Psoas muscle (tissue), 8 donors: ENCODE data around the gene LPIN1. TPM values are rescaled to one million over a fixed set of nuclear protein-coding genes. Genes with fewer than 3 reads are reported as not detected.
A peak's percentile ranks its signal among the peaks of the same experiment; 100 is the strongest.

Experiments used
- ATAC-seq, 4 donors: fragments of 200-7000 bp; cut with Tn5 transposase; one replicate each; pipeline ENCODE4 v1.9.1; 2020; ENCODE audit warnings: moderate library complexity in 3 of 4, mild to moderate bottlenecking in 2 of 4
- DNase-seq, 2 donors: peaks; one replicate each; pipeline ENCODE4 v3.0.0-alpha.2; 2020
- H3K27ac ChIP-seq: fragments of 200-600 bp; one replicate; pipeline ENCODE4 v1.8.0; 2022
- H3K27me3 ChIP-seq, 3 donors: fragments of 200-600 bp in 1 of 3; one replicate each; pipeline versions ENCODE4 v1.6.1 to v1.8.0; 2013 to 2022; ENCODE audit warnings: low read length in 2 of 3, mild to moderate bottlenecking in 2 of 3, moderate library complexity in 1 of 3; ENCODE audit not compliant: insufficient read depth in 3 of 3
- H3K36me3 ChIP-seq, 2 donors: fragments of 200-600 bp in 1 of 2; one replicate each; pipeline versions ENCODE4 v1.6.1 to v1.8.0; 2013 to 2022; ENCODE audit warnings: low read depth in 1 of 2, mild to moderate bottlenecking in 1 of 2, moderate library complexity in 1 of 2; ENCODE audit not compliant: insufficient read depth in 1 of 2
- H3K4me1 ChIP-seq: fragments of 200-600 bp; one replicate; pipeline ENCODE4 v1.8.0; 2022
- H3K4me3 ChIP-seq: fragments of 200-600 bp; one replicate; pipeline ENCODE4 v1.8.0; 2022; ENCODE audit warnings: mild to moderate bottlenecking
- H3K9me3 ChIP-seq: fragments of 200-600 bp; one replicate; pipeline ENCODE4 v1.8.0; 2022
- WGBS, 3 donors: extraction: QIAGEN DNeasy Blood & Tissue Kit; methylation state at CpG; one replicate each; pipeline versions ENCODE4 v1.1.6 to v1.1.7; 2013; 5-methylcytosine and 5-hydroxymethylcytosine counted together
- intact Hi-C, 2 donors: fragments of 100-400 bp; cut with DNase I; formaldehyde crosslinking; loops; one replicate each; pipeline versions ENCODE4 v1.11.0 to v1.14.2; 2022
- polyA plus RNA-seq, 3 donors: library from polyadenylated mRNA; stranded (reverse); fragments of 200-250 nt; gene quantifications; one replicate each; pipeline ENCODE4 v1.2.3, GENCODE V29; 2013
- total RNA-seq, 4 donors: library from RNA; stranded (reverse); fragmentation: NEBNext Ultra II Directional in 2 of 4; extraction: Animal tissue kit (Norgen Biotek cat#: 25700) in 2 of 4; gene quantifications; one replicate each; pipeline versions ENCODE4 v1.2.1 to v1.2.4, GENCODE V29; 2021 to 2023
- TF ChIP-seq, protein P1 (sequence below): fragments of 200-600 bp; IDR thresholded peaks from one replicate; pipeline ENCODE4 v1.8.0; 2022; ENCODE audit warnings: antibody characterized with exemption
- donor health status: healthy with polysubstance abuse.
- donor health status: DM: no; HTN: no; CAD: no; lungs with moderate emphysema.
- donor health status: Bipolar disorder and iron deficiency.
- donor health status: healthy.
- donor health status: DM: yes; HTN: yes; CAD: no.
- donor health status: DM: no; HTN: no; CAD: no.
- donor health status: DM: no; HTN: no; CAD: no.
- donor health status: DM: yes; HTN: yes; CAD: no.

LPIN1 gene
- total and polyA plus RNA-seq, 7 donors: 82.0 to 382 (median 146) TPM

DNA sequence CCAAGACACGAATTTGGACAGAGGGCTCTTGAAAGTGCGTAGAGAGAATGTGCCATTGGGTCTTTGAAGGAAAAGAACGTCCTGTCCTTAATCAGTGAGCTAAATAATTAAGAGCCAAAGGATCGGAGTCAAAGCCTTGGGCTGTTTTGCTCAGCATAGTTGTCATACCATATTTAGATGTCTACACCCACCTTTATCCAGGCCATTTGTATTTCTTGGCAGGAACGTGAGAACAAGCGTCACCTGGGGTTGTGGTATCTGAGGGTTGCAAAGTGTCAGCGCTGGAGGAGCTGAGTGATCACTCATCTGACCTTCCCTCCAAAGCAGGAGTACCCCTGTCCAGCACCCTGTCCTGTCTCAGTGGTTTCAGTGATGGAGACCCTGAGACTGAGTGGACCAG, 4.5 kb downstream of the LPIN1 start:
- TF ChIP-seq, protein P1, sequence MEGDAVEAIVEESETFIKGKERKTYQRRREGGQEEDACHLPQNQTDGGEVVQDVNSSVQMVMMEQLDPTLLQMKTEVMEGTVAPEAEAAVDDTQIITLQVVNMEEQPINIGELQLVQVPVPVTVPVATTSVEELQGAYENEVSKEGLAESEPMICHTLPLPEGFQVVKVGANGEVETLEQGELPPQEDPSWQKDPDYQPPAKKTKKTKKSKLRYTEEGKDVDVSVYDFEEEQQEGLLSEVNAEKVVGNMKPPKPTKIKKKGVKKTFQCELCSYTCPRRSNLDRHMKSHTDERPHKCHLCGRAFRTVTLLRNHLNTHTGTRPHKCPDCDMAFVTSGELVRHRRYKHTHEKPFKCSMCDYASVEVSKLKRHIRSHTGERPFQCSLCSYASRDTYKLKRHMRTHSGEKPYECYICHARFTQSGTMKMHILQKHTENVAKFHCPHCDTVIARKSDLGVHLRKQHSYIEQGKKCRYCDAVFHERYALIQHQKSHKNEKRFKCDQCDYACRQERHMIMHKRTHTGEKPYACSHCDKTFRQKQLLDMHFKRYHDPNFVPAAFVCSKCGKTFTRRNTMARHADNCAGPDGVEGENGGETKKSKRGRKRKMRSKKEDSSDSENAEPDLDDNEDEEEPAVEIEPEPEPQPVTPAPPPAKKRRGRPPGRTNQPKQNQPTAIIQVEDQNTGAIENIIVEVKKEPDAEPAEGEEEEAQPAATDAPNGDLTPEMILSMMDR: no peak
- ATAC-seq (peak; percentile 21 to 51 (median 34)), DNase-seq (no peak)
- H3K4me1 ChIP-seq: peaks cover 81% of the 10 kb centered on the region
- H3K4me3 ChIP-seq: peak overlapping the region; percentile 1
- H3K36me3 ChIP-seq: no peaks in the 10 kb centered on the region
- H3K9me3 ChIP-seq: no peaks in the 10 kb centered on the region
- intact Hi-C loops: no loop called here
- WGBS, 3 donors: 25 to 54% (median 38%) methylated on average over 7 of the region's 7 CpGs
- no peaks in the 10 kb centered on the region for H3K27me3 ChIP-seq
- peak overlapping the region; percentile 87 for H3K27ac ChIP-seq

DNA sequence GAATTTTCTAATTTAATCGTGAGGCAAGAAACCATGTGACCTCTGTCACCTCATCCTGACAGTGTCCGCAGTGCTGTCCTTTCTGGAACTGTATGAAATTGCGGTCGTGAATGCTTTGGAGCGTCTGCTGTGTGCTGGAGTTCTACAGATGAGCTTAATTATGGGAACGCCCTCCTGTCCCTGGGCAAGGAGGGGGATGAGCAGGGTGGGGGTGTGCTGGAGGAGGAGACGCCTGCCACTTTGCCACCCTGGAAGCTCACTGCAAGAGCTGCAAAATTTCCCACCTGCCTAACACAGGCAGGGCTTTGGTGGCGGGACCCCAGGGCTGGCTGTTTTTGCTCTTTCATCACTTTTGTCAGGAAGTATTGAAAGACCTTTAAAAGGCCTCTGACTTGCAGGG, 6.5 kb downstream of the LPIN1 start:
- TF ChIP-seq, protein P1: no peak
- WGBS, 3 donors: 33 to 66% (median 50%) methylated on average over 8 of the region's 8 CpGs
- H3K9me3 ChIP-seq: no peaks in the 10 kb centered on the region
- DNase-seq (no peak), ATAC-seq (no peak)
- no peaks in the 10 kb centered on the region for H3K27me3 ChIP-seq
- no peak overlapping the region for H3K4me3 ChIP-seq
- no peaks in the 10 kb centered on the region for H3K36me3 ChIP-seq
- peak overlapping the region; percentile 82 for H3K27ac ChIP-seq
- peaks cover 90% of the 10 kb centered on the region for H3K4me1 ChIP-seq
- intact Hi-C loops: no loop called here

DNA sequence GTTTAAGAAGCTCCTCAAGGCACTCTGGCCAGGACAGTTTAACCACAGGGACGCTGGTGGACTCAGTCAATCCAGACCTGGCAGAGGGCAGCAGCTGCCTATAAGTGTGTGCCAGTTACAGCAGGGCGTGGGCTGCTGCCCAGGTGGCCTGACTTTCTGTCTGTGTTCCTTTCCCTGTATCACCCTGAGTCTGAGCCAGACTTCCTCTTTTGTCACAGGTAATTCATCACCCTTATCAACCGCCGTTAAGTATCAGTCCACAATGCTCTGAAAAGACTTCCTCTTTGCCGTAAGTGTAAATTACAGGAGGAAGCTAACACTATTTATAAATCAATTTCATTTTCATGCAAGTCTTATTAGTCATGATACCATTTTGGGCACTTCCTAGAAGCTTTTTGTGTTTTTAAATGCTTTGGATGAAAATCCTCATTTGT, 7.0 kb downstream of the LPIN1 start:
- Histone ChIP-seq H3K4me3 (peak overlapping the region; percentile 29), H3K4me1 (peaks cover 84% of the 10 kb centered on the region), H3K36me3 (no peaks in the 10 kb centered on the region), H3K27me3 (no peaks in the 10 kb centered on the region), H3K9me3 (no peaks in the 10 kb centered on the region), H3K27ac (peak overlapping the region; percentile 82)
- intact Hi-C loops: no loop called here
- ATAC-seq (peak; percentile 55 to 71 (median 58)), DNase-seq (peak in 1 of 2 donors; percentile 49)
- TF ChIP-seq, protein P1: no peak
- 13 to 23% (median 15%) methylated on average over 5 of the region's 5 CpGs for WGBS, 3 donors

DNA sequence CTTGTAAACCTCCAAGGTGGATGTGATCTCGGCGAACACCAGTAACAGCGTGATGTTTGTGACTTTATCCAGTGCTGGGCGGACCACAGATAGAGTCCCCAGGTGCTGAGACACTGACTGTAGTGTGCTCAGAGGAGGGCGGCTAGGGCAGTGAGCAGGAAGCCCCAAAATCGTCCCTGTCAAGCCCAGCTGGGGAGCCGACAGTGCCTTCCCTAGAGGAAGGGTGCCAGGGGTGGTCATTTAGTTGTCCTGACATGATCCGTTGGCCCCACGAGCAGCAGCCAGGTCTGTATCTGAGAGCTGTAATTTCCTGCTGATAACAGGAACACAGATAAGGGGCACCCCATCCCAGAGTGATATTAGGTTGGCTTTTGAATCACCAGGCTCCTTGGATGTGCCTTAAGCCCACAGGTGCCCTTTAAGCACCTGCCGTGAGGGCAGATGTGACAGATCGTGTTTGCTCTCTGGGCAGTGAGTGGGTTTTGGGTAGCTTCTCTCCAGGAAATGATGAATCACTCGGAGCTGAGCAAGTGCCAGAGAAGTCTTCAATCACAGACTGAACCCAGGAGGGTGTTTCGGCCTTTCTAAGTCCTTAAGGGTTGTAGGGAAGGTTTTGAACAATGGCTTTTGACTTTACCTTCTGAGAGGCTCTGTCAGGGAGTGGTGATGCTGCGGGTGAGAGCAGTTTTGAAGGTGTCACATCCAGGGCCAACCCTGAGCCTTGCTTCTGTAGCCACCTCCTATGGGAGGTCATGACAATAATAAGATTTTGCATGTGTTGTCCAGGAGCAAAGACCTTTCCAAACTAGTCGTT, 7.7 kb downstream of the LPIN1 start:
- TF ChIP-seq, protein P1: no peak
- H3K27me3 ChIP-seq: no peaks in the 10 kb centered on the region
- intact Hi-C loops: no loop called here
- no peaks in the 10 kb centered on the region for H3K9me3 ChIP-seq
- H3K27ac ChIP-seq: peak overlapping the region; percentile 82
- no peaks in the 10 kb centered on the region for H3K36me3 ChIP-seq
- peaks cover 78% of the 10 kb centered on the region for H3K4me1 ChIP-seq
- 27 to 39% (median 34%) methylated on average over 15 of the region's 15 CpGs for WGBS, 3 donors
- peak overlapping the region; percentile 29 for H3K4me3 ChIP-seq
- ATAC-seq: peak; percentile 70 to 78 (median 73)
- peak in 1 of 2 donors; percentile 47 for DNase-seq
